ENCODE measurements around the gene ADM.

ADM gene

DNA sequence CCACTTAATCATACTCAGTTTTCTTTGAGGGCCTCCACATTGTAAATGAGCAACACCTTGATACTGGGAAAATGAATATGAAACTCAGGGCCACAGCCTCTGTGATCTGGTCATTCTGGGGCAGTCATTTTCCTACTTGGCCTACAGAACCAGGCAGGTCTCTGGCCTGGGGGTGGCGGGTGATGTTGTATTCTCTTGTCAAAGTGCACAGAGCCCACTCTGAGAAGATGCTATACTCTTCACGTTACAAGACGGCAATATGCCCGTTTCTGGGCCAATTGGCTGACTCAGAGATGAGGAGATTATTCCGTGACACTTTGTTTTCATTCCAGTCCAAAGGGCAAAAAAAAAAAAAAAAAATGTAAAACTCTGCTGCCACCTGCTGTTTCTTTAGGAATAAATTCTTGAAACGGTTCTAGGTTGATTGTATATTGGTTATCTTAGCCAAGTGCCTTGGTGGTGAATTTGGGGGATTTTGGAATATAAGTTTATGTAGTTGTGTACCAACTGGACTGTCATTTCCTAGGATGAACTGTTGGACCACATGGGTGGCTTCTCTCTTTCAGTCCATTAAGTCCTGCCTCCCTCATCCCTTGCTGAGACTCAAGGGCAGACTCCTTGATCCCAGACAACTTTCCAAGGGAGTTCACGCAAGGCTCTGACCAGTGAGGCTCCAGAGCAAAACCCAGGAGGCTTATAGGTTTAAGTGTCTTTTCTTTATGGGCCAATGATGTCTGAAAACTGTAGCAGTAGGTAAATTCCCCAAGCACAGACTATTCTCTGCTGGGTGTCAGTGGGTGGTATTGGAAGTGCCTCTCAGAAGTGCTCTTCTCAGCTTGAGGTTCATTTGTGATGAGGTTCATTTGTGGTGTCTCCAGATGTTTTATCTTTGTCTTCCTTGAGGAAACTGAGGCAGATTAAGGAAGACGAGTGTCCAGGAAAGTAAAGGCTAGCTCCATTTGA, 18.2 kb downstream of the ADM start:
- intact Hi-C loops (cut with micrococcal nuclease) = loop anchor here (1.0 to 5.0 kb wide), 2 partner anchors 461 to 565 kb away; no protein-coding TSS in a partner anchor
- Mint-ChIP-seq H3K27me3 (peaks cover 6% of the 10 kb centered on the region), H3K36me3 (ENCODE audit: low read depth) (no peaks in the 10 kb centered on the region), H3K27ac (no peak overlapping the region), H3K4me3 (no peak overlapping the region), H3K4me1 (ENCODE audit: low read depth) (peaks cover 25% of the 10 kb centered on the region), H3K9me3 (no peaks in the 10 kb centered on the region)

GRCh38 chr11:10323793-10324170, 18.9 kb downstream of the ADM start:
- Mint-ChIP-seq H3K27me3 (peaks cover 6% of the 10 kb centered on the region), H3K4me1 (ENCODE audit: low read depth) (peaks cover 32% of the 10 kb centered on the region), H3K9me3 (no peaks in the 10 kb centered on the region), H3K36me3 (ENCODE audit: low read depth) (no peaks in the 10 kb centered on the region), H3K4me3 (no peak overlapping the region), H3K27ac (no peak overlapping the region)
- intact Hi-C loops (cut with micrococcal nuclease) = loop anchor here (1.0 to 5.0 kb wide), 2 partner anchors 461 to 565 kb away; no protein-coding TSS in a partner anchor

DNA sequence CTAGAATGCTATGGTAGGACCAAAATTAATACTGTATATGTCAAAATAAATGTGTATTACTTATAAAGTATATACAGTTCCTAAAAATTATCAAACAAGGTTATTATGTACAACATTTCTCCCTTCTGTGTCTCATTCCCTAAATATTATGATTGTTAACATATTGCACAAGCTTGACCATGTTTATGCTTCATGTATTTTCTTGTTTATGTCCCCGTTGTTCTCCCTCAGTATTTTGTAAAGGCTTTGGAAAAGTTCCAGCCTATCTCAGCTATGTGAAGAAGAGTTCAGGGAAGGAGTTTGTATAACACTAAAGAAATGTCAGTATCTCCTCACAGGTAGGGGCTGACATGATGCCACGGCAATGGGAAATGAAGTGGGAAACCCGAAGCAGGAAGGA, 19.6 kb downstream of the ADM start:
- Mint-ChIP-seq H3K27ac (no peak overlapping the region), H3K9me3 (no peaks in the 10 kb centered on the region), H3K27me3 (peaks cover 6% of the 10 kb centered on the region), H3K4me3 (no peak overlapping the region), H3K36me3 (ENCODE audit: low read depth) (no peaks in the 10 kb centered on the region), H3K4me1 (ENCODE audit: low read depth) (peaks cover 37% of the 10 kb centered on the region)
- intact Hi-C loops (cut with micrococcal nuclease) = loop anchor here (5.0 kb wide), 1 partner anchor 462 kb away; no protein-coding TSS in a partner anchor

DNA sequence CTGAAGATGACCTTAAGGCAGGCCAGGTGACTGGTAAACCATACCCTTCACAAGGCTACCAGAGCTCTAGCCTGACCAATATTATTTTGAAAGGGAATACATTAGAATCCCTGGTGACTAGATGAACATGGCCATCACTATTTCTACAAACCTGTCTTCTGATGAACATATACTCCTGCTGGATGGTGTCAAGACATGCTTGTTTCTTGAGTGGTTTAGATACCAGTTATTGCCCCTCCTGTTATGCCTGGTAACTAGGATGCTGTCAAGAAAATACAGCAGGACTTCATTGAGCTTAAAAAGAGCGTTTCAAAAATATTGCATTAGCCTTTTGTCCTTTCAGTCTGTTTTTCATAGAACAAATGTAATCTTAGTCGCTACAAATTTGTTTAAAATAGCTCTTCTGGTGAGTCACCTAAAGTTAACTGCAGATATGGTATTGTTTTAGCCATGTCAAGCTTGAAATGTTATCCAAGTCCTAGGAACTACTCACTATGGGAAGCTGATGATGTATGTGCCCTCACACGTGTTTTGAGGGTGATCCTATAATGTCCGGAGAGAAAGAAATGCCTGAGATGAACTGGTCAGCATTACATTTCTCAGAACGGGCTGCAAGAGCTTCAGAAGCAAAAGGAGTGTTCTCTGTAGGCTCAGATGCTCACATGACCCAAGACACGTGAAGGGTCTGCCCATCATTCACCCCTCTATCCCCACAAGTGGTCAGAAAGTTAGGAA, 20.6 kb downstream of the ADM start:
- Mint-ChIP-seq H3K9me3 (no peaks in the 10 kb centered on the region), H3K27ac (no peak overlapping the region), H3K4me1 (ENCODE audit: low read depth) (peaks cover 31% of the 10 kb centered on the region), H3K27me3 (peaks cover 6% of the 10 kb centered on the region), H3K4me3 (no peak overlapping the region), H3K36me3 (ENCODE audit: low read depth) (no peaks in the 10 kb centered on the region)
- intact Hi-C loops (cut with micrococcal nuclease) = loop anchor here (5.0 kb wide), 1 partner anchor 42 kb away; no protein-coding TSS in a partner anchor

DNA sequence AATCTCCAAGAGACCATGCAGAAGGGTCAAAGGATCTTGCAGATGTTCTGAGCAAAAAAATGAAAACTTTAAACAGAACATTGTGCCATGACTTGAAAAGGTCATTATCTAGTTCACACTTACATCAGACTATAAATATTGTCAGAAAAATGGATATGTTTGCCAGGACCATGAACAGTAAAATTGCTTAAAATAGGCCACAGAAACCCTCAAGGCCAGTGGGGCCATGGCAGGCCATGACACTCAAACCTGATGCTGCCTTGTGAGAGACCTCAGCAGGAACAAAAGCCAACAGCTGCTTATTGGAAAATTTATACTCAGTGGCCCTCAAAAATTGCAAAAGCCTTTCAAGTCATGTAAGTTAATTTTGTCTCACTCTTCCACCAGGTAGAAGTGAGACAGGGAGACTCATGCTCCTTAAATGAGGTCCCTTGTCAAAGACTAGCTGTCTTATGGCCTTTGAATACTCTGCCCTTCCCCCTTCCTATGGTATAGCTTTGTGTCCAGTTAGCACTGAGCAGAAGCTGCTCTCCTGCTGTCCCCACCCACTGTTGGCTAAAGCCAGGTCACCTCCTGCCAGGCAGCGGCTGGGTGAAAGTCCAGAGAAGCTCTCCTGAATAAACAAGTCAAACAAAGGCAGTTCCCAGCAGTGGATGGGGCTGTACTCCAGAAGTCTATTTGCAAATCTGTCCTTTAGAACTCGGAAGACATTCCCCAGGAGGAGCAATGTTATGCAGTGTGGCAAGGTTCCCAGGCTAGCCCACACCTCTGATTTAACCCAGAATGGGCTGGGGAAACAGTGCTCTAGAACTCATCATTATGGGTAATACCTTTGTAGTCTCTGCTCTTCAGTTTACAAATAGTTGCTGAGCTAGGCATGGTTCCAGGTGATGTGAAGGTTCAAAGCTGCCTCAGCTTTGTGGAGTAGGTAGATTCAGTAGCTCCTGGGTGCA, 21.4 kb downstream of the ADM start:
- intact Hi-C loops (cut with micrococcal nuclease) = loop anchor here (5.0 kb wide), 1 partner anchor 41 kb away; no protein-coding TSS in a partner anchor
- peak overlapping the region; percentile 9 for H3K27ac Mint-ChIP-seq
- no peak overlapping the region for H3K4me3 Mint-ChIP-seq
- H3K36me3 Mint-ChIP-seq (ENCODE audit: low read depth) = no peaks in the 10 kb centered on the region
- H3K4me1 Mint-ChIP-seq (ENCODE audit: low read depth) = peaks cover 31% of the 10 kb centered on the region
- peaks cover 6% of the 10 kb centered on the region for H3K27me3 Mint-ChIP-seq
- no peaks in the 10 kb centered on the region for H3K9me3 Mint-ChIP-seq

DNA sequence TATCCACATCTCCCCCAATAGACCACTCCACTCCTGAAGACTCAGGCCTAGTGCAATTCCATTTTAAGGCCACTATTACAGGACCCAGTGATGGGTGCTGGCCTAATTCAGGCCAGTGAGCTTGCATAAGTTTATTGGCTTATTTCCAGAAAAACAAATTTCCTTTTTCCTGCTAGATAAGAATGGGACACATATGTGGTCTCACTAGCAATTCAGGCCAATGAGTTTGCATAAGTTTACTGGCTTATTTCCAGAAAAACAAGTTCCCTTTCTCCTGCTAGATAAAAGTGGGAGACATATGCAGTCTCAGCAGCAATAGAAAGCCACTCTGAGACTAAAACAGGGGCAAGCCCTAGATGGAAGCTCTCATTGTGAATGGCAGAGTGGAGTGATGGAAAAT, 22.4 kb downstream of the ADM start:
- H3K27ac Mint-ChIP-seq = no peak overlapping the region
- H3K4me1 Mint-ChIP-seq (ENCODE audit: low read depth) = peaks cover 31% of the 10 kb centered on the region
- H3K4me3 Mint-ChIP-seq = no peak overlapping the region
- no peaks in the 10 kb centered on the region for H3K9me3 Mint-ChIP-seq
- H3K27me3 Mint-ChIP-seq = peaks cover 6% of the 10 kb centered on the region
- H3K36me3 Mint-ChIP-seq (ENCODE audit: low read depth) = no peaks in the 10 kb centered on the region
- intact Hi-C loops (cut with micrococcal nuclease) = loop anchor here (5.0 kb wide), 1 partner anchor 40 kb away; no protein-coding TSS in a partner anchor

- H3K9me3 Mint-ChIP-seq = peaks cover 8% of the 10 kb centered on the region
- intact Hi-C loops (cut with micrococcal nuclease) = loop anchor here (2.0 to 5.0 kb wide), 2 partner anchors 36 to 39 kb away; no protein-coding TSS in a partner anchor
- peaks cover 3% of the 10 kb centered on the region for H3K27me3 Mint-ChIP-seq
- peak overlapping the region; percentile 87 for H3K27ac Mint-ChIP-seq
- H3K4me1 Mint-ChIP-seq (ENCODE audit: low read depth) = peaks cover 23% of the 10 kb centered on the region
- no peaks in the 10 kb centered on the region for H3K36me3 Mint-ChIP-seq (ENCODE audit: low read depth)
- H3K4me3 Mint-ChIP-seq = peak overlapping the region; percentile 15
Observed at GRCh38 chr11:10328314-10329098, 23.6 kb downstream of the ADM start.

DNA sequence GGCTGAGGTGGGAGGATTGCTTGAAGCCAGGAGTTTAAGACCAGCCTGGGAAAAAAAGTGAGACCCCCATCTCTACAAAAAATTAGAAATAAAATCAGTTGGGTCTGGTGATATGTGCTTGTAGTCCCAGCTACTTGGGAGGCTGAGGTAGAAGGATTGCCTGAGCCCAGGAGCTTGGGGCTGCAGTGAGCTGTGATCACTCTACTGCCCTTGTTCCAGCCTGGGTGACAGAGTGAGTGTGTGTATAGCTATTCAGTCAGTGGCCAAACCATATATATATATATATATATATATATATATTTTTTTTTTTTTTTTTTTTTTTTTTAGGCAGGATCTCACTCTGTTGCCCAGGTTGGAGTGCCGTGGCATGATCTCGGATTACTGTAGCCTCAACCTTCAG, 24.5 kb downstream of the ADM start:
- Mint-ChIP-seq H3K36me3 (ENCODE audit: low read depth) (no peaks in the 10 kb centered on the region), H3K27ac (peak overlapping the region; percentile 87), H3K9me3 (peaks cover 8% of the 10 kb centered on the region), H3K4me1 (ENCODE audit: low read depth) (peaks cover 23% of the 10 kb centered on the region), H3K27me3 (peaks cover 2% of the 10 kb centered on the region), H3K4me3 (no peak overlapping the region)
- intact Hi-C loops (cut with micrococcal nuclease) = loop anchor here (2.0 to 5.0 kb wide), 2 partner anchors 37 to 38 kb away; no protein-coding TSS in a partner anchor

DNA sequence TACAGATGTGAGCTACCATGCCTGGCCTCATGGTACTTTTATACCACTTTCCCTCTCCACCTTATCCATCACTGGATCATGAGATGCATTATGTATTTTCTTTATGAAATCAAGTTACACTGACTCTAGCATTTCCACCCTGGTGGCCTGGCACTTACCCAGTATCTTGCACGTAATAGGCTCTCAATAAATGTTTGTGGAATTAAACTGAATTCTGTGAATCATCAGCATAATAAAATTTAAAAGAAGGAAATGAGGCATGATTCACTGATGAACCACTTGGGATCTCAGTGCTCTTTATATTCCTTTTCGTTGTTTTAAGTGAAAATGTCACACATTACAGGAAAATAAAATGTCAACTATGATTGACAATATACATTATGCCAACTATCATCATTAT, 25.1 kb downstream of the ADM start:
- Mint-ChIP-seq H3K4me3 (no peak overlapping the region), H3K27ac (peak overlapping the region; percentile 87), H3K4me1 (ENCODE audit: low read depth) (peaks cover 23% of the 10 kb centered on the region), H3K9me3 (peaks cover 8% of the 10 kb centered on the region), H3K27me3 (peaks cover 4% of the 10 kb centered on the region), H3K36me3 (ENCODE audit: low read depth) (no peaks in the 10 kb centered on the region)
- intact Hi-C loops (cut with micrococcal nuclease) = loop anchor here (2.0 to 5.0 kb wide), 2 partner anchors 37 kb away; no protein-coding TSS in a partner anchor

- Mint-ChIP-seq H3K27ac (no peak overlapping the region), H3K36me3 (ENCODE audit: low read depth) (no peaks in the 10 kb centered on the region), H3K4me3 (no peak overlapping the region)
Observed at GRCh38 chr11:10331548-10332289, 26.8 kb downstream of the ADM start.

GRCh38 chr11:10333490-10333889, 28.6 kb downstream of the ADM start:
- intact Hi-C loops (cut with micrococcal nuclease) = no loop called here
- no peak overlapping the region for H3K4me3 Mint-ChIP-seq
- H3K27ac Mint-ChIP-seq = no peak overlapping the region
- H3K9me3 Mint-ChIP-seq = peaks cover 8% of the 10 kb centered on the region
- H3K4me1 Mint-ChIP-seq (ENCODE audit: low read depth) = peaks cover 9% of the 10 kb centered on the region
- peaks cover 7% of the 10 kb centered on the region for H3K27me3 Mint-ChIP-seq
- no peaks in the 10 kb centered on the region for H3K36me3 Mint-ChIP-seq (ENCODE audit: low read depth)

More at GRCh38 chr11:10331548-10332289, 26.8 kb downstream of the ADM start:
- Mint-ChIP-seq H3K27me3 (peaks cover 7% of the 10 kb centered on the region), H3K9me3 (peaks cover 8% of the 10 kb centered on the region), H3K4me1 (ENCODE audit: low read depth) (peaks cover 16% of the 10 kb centered on the region)
- intact Hi-C loops (cut with micrococcal nuclease) = no loop called here

- Mint-ChIP-seq H3K4me1 (ENCODE audit: low read depth) (no peaks in the 10 kb centered on the region), H3K9me3 (no peaks in the 10 kb centered on the region), H3K36me3 (ENCODE audit: low read depth) (no peaks in the 10 kb centered on the region), H3K27ac (no peak overlapping the region), H3K27me3 (peaks cover 18% of the 10 kb centered on the region), H3K4me3 (no peak overlapping the region)
- intact Hi-C loops (cut with micrococcal nuclease) = no loop called here
Observed at GRCh38 chr11:10338287-10338686, 33.4 kb downstream of the ADM start.
